ENCODE data around the gene USF3. TPM values are rescaled to one million over a fixed set of nuclear protein-coding genes. Genes with fewer than 3 reads are reported as not detected.

The USF3 gene
- total RNA-seq, 1 experiment from 2014 or later = 13.5 TPM

GRCh38 chr3:113717818-113718217 is 21.4 kb upstream of the USF3 start:
- Histone ChIP-seq H4K20me1 (ENCODE audit: insufficient read depth) (peaks cover 10% of the 10 kb centered on the region), H3K9me2 (ENCODE audit: insufficient read depth) (no peaks in the 10 kb centered on the region), H3K4me3 (replicated peaks in 1 of 2; ENCODE audit: low read depth in 1 of 2, low read length in 2 of 2) (no peak overlapping the region), H3K4me2 (ENCODE audit: low read length) (no peak overlapping the region), H3K9ac (ENCODE audit: low read length) (no peak overlapping the region), H3K36me3 (ENCODE audit: control insufficient read depth in 1 of 2, insufficient read depth in 2 of 2, low read length in 2 of 2) (peaks cover 27 to 37% of the 10 kb centered on the region in 2 experiments), H3K9me3 (ENCODE audit: control insufficient read depth in 1 of 2, insufficient read depth in 1 of 2, low read depth in 1 of 2, low read length in 2 of 2) (no peaks in the 10 kb centered on the region), H3K79me2 (ENCODE audit: insufficient read depth, low read length) (peaks cover 16% of the 10 kb centered on the region; the same call in 1 of the 2 replicates), H3K4me1 (ENCODE audit: control insufficient read depth in 1 of 2, insufficient read depth in 2 of 2, low read length in 2 of 2) (no peaks in the 10 kb centered on the region), H3K27me3 (ENCODE audit: insufficient read depth, low read length) (no peaks in the 10 kb centered on the region), H3K27ac (ENCODE audit: low read depth, low read length) (no peak overlapping the region), H2AFZ (ENCODE audit: low read depth, low read length, poor library complexity, severe bottlenecking) (no peak overlapping the region)
- no TSS peak for BruUV-seq (replicated peaks)
- POLR2A ChIA-PET = no interaction called here
- no peak for DNase-seq (ENCODE audit: low read depth, low spot score)
- RAD21 ChIA-PET (ENCODE audit: low non-redundant PET in 1 of 2, low total read pairs in 2 of 2, uncharacterized antibody in 2 of 2, unreplicated experiment in 2 of 2) = no interaction called here
- no peak for TF ChIP-seq ATF3 (IDR thresholded peaks at IDR 0.05)
- no peak for TF ChIP-seq CTCF (IDR thresholded peaks at IDR 0.05 in 2 of 3, conservative IDR thresholded peaks at IDR 0.05 in 1 of 3; ENCODE audit: borderline replicate concordance in 1 of 3, insufficient read depth in 1 of 3, low read depth in 2 of 3, low read length in 2 of 3)
- no peak for TF ChIP-seq SIN3A (IDR thresholded peaks at IDR 0.05; ENCODE audit: low read depth)
- no peak for TF ChIP-seq CBX3 (IDR thresholded peaks at IDR 0.05; ENCODE audit: low read depth)
- TF ChIP-seq POLR2AphosphoS5 (IDR thresholded peaks at IDR 0.05; ENCODE audit: low read depth, low read length) = no peak
- TF ChIP-seq SRF (IDR thresholded peaks at IDR 0.05; ENCODE audit: low read depth) = no peak
- TF ChIP-seq SP1 (IDR thresholded peaks at IDR 0.05; ENCODE audit: low read depth) = no peak
- TF ChIP-seq ZNF274 (IDR thresholded peaks at IDR 0.05; ENCODE audit: low read depth, low read length) = no peak
- TF ChIP-seq CEBPB (IDR thresholded peaks at IDR 0.05; ENCODE audit: low read depth) = no peak
- TF ChIP-seq ZBTB33 (IDR thresholded peaks at IDR 0.05; ENCODE audit: extremely low read depth, insufficient replicate concordance, low read length) = no peak
- intact Hi-C loops (cut with micrococcal nuclease) = no loop called here
- CTCF ChIA-PET = no interaction called here
- ATAC-seq = peak; percentile 46; the same call in 1 of the 2 replicates
